HepG2 (cell line): ENCODE measurements around the gene TEAD4.

Source experiments
- CREB1 ChIP-seq, 2 experiments: fragments of 450-650 bp in 1 of 2; IDR thresholded peaks; 2 replicates each; pipeline ENCODE4 v1.6.1; 2016 to 2017; ENCODE audit warnings: control low read depth in 1 of 2, mild to moderate bottlenecking in 1 of 2, missing compliant biosample characterization in 1 of 2, missing genetic modification characterization in 1 of 2
- CTCF ChIP-seq: sonication (generic); formaldehyde crosslinking; IDR thresholded peaks from 2 replicates; pipeline ENCODE4 v1.5.0; 2020; ENCODE audit warnings: mild to moderate bottlenecking, missing genetic modification reagents, moderate library complexity
- ETS1 ChIP-seq: sonication (generic); formaldehyde crosslinking; IDR thresholded peaks from 2 replicates; pipeline ENCODE4 v1.4.0; 2020; ENCODE audit warnings: missing genetic modification reagents
- FOXM1 ChIP-seq: sonication (generic); formaldehyde crosslinking; IDR thresholded peaks from 2 replicates; pipeline ENCODE4 v1.5.0; 2020; ENCODE audit warnings: missing genetic modification reagents
- GPBP1L1 ChIP-seq: sonication (generic); formaldehyde crosslinking; IDR thresholded peaks from 2 replicates; pipeline ENCODE4 v1.5.0; 2020; ENCODE audit warnings: mild to moderate bottlenecking, missing genetic modification reagents
- HMGXB3 ChIP-seq: sonication (generic); formaldehyde crosslinking; IDR thresholded peaks from 2 replicates; pipeline ENCODE4 v1.4.0; 2020; ENCODE audit warnings: missing genetic modification reagents, borderline replicate concordance
- HNRNPUL1 ChIP-seq: fragments of 200-400 bp; formaldehyde crosslinking; IDR thresholded peaks from 2 replicates; pipeline ENCODE4 v1.6.1; 2017; ENCODE audit warnings: low read depth, mild to moderate bottlenecking, low read length, moderate library complexity
- KDM5B ChIP-seq: sonication (generic); formaldehyde crosslinking; IDR thresholded peaks from 2 replicates; pipeline ENCODE4 v1.4.0; 2020; ENCODE audit warnings: missing genetic modification reagents, mild to moderate bottlenecking, borderline replicate concordance
- POLR2A ChIP-seq, 2 experiments: IDR thresholded peaks; 2 replicates each; pipeline ENCODE4 v1.6.1; 2011; ENCODE audit warnings: low read depth in 2 of 2, low read length in 2 of 2, mild to moderate bottlenecking in 1 of 2, moderate library complexity in 1 of 2; ENCODE audit not compliant: insufficient read depth in 1 of 2
- RFX3 ChIP-seq: IDR thresholded peaks from 2 replicates; pipeline ENCODE4 v1.6.1; 2016; ENCODE audit warnings: missing biosample characterization, missing genetic modification reagents
- SOX13 ChIP-seq, 3 experiments: fragments of 450-650 bp in 1 of 3; sonication (generic) in 1 of 3; formaldehyde crosslinking in 1 of 3; IDR thresholded peaks in 2 of 3; conservative IDR thresholded peaks in 1 of 3; 2 replicates each; pipeline versions ENCODE4 v1.5.0 to v1.6.1; 2016 to 2020; ENCODE audit warnings: antibody characterized with exemption in 1 of 3, mild to moderate bottlenecking in 1 of 3, missing compliant biosample characterization in 1 of 3, missing genetic modification reagents in 1 of 3, moderate library complexity in 1 of 3
- ZBTB21 ChIP-seq: sonication (generic); formaldehyde crosslinking; IDR thresholded peaks from 2 replicates; pipeline ENCODE4 v1.4.0; 2020; ENCODE audit warnings: missing genetic modification reagents
- ZNF780A ChIP-seq: sonication (generic); formaldehyde crosslinking; IDR thresholded peaks from 2 replicates; pipeline ENCODE4 v1.8.0; 2022; ENCODE audit warnings: mild to moderate bottlenecking, missing genetic modification reagents, moderate library complexity
- ZNF879 ChIP-seq: sonication (generic); formaldehyde crosslinking; IDR thresholded peaks from 2 replicates; pipeline ENCODE4 v1.8.1; 2023; ENCODE audit warnings: missing genetic modification reagents

- no peak for TF ChIP-seq POLR2A (IDR thresholded peaks at IDR 0.05; ENCODE audit: insufficient read depth in 1 of 2, low read depth in 2 of 2, low read length in 2 of 2)
- no peak for TF ChIP-seq ETS1 (CRISPR knock-in tag)
- TF ChIP-seq RFX3 (CRISPR knock-in tag), result no peak
- no peak for TF ChIP-seq FOXM1 (CRISPR knock-in tag)
- TF ChIP-seq HMGXB3, result no peak
- TF ChIP-seq ZNF879, result no peak
- no peak for TF ChIP-seq KDM5B (CRISPR knock-in tag)
- no peak for TF ChIP-seq CTCF (CRISPR knock-in tag)
- TF ChIP-seq GPBP1L1 (CRISPR knock-in tag), result no peak
- no peak for TF ChIP-seq ZBTB21
- no peak for TF ChIP-seq HNRNPUL1
- TF ChIP-seq ZNF780A (CRISPR knock-in tag), result no peak
- TF ChIP-seq SOX13 (IDR thresholded peaks at IDR 0.05), result no peak
- no peak for TF ChIP-seq SOX13 (CRISPR knock-in tag; conservative IDR thresholded peaks at IDR 0.05 in 1 of 2, IDR thresholded peaks at IDR 0.05 in 1 of 2)
- TF ChIP-seq CREB1 (IDR thresholded peaks at IDR 0.05), result no peak
- TF ChIP-seq CREB1 (CRISPR knock-in tag; IDR thresholded peaks at IDR 0.05), result no peak
Measured at GRCh38 chr12:3018284-3019004, 59.2 kb downstream of the TEAD4 start.
